Parathyroid adenoma (tissue), 2 donors: ENCODE data around the gene LRCH1.

Source experiments
- H2AFZ ChIP-seq: fragments of 300-600 bp; sonication (generic); one replicate; pipeline ENCODE4 v1.7.0; 2017; ENCODE audit warnings: antibody characterized with exemption, mild to moderate bottlenecking
- H3K27ac ChIP-seq: fragments of 300-600 bp; sonication (generic); one replicate; pipeline ENCODE4 v1.7.0; 2017
- H3K27me3 ChIP-seq: fragments of 300-600 bp; sonication (generic); one replicate; pipeline ENCODE4 v1.7.0; 2017; ENCODE audit warnings: low read length; ENCODE audit not compliant: control insufficient read depth, insufficient read depth
- H3K36me3 ChIP-seq: fragments of 300-600 bp; sonication (generic); one replicate; pipeline ENCODE4 v1.7.0; 2017; ENCODE audit warnings: low read length; ENCODE audit not compliant: control insufficient read depth, insufficient read depth
- H3K4me1 ChIP-seq: fragments of 300-600 bp; sonication (generic); one replicate; pipeline ENCODE4 v1.7.0; 2017; ENCODE audit warnings: control low read depth
- H3K4me2 ChIP-seq: fragments of 300-600 bp; sonication (generic); one replicate; pipeline ENCODE4 v1.7.0; 2017; ENCODE audit warnings: low read length
- H3K4me3 ChIP-seq: fragments of 300-600 bp; sonication (generic); one replicate; pipeline ENCODE4 v1.7.0; 2017; ENCODE audit warnings: low read depth, low read length
- H3K79me2 ChIP-seq: fragments of 300-600 bp; sonication (generic); one replicate; pipeline ENCODE4 v1.7.0; 2017; ENCODE audit warnings: control low read depth
- H3K9ac ChIP-seq: fragments of 300-600 bp; sonication (generic); one replicate; pipeline ENCODE4 v1.7.0; 2017; ENCODE audit warnings: mild to moderate bottlenecking
- H3K9me3 ChIP-seq: fragments of 300-600 bp; sonication (generic); one replicate; pipeline ENCODE4 v1.7.0; 2017; ENCODE audit warnings: low read length; ENCODE audit not compliant: control insufficient read depth
- TF ChIP-seq, protein P1 (sequence below): fragments of 300-600 bp; sonication (generic); IDR thresholded peaks from one replicate; pipeline ENCODE4 v1.7.0; 2017; ENCODE audit warnings: antibody characterized with exemption, mild to moderate bottlenecking
- donor health status: primary hyperparathyroidism.

LRCH1 gene

DNA sequence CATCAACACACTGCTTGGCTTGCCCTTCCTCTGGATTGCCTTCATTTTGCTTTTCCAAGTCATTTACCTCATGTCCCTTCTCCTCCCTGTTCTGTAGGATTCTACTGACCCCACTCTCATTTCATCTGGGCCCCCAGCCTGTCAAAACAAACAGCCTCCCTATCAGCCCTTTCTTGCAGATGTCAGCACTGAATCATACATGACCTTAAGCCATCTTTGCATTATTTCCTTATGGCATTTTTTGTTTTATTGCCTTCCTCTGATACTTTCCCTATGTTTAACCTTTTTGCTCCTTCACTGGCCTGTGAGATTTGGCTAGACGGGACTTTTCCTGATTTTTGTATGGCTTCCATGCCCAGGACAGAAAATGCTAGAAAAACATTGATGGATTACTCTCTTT lies 8.7 kb downstream of the LRCH1 start:
- H3K9ac ChIP-seq: no peak overlapping the region
- no peaks in the 10 kb centered on the region for H3K9me3 ChIP-seq
- peaks cover 4% of the 10 kb centered on the region for H3K4me1 ChIP-seq
- TF ChIP-seq, protein P1, sequence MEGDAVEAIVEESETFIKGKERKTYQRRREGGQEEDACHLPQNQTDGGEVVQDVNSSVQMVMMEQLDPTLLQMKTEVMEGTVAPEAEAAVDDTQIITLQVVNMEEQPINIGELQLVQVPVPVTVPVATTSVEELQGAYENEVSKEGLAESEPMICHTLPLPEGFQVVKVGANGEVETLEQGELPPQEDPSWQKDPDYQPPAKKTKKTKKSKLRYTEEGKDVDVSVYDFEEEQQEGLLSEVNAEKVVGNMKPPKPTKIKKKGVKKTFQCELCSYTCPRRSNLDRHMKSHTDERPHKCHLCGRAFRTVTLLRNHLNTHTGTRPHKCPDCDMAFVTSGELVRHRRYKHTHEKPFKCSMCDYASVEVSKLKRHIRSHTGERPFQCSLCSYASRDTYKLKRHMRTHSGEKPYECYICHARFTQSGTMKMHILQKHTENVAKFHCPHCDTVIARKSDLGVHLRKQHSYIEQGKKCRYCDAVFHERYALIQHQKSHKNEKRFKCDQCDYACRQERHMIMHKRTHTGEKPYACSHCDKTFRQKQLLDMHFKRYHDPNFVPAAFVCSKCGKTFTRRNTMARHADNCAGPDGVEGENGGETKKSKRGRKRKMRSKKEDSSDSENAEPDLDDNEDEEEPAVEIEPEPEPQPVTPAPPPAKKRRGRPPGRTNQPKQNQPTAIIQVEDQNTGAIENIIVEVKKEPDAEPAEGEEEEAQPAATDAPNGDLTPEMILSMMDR: no peak
- H3K4me2 ChIP-seq: no peak overlapping the region
- H3K36me3 ChIP-seq: no peaks in the 10 kb centered on the region
- no peaks in the 10 kb centered on the region for H3K27me3 ChIP-seq
- no peak overlapping the region for H3K4me3 ChIP-seq
- H3K79me2 ChIP-seq: peaks cover 30% of the 10 kb centered on the region
- no peak overlapping the region for H2AFZ ChIP-seq
- H3K27ac ChIP-seq: no peak overlapping the region

DNA sequence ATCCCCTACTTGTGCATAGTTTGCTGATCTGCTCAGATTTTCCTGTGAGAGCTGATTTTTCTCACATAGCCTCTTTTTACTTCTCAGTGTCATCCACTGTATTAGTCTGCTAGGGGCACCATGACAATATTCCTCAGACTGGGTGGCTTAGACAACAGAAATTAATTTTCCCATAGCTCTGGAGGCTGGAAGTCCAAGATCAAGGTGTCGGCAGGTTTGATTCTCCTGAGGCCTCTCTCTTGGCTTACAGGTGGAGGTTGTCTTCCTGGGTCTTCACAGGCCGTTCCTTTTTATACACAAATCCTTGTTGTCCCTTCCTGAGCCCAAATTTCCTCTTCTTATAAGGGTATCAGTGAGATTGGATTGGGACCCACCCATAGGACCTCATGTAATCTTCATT lies 9.2 kb downstream of the LRCH1 start:
- H3K27me3 ChIP-seq: no peaks in the 10 kb centered on the region
- TF ChIP-seq, protein P1: no peak
- H3K36me3 ChIP-seq: no peaks in the 10 kb centered on the region
- H2AFZ ChIP-seq: no peak overlapping the region
- no peak overlapping the region for H3K4me3 ChIP-seq
- no peak overlapping the region for H3K9ac ChIP-seq
- no peak overlapping the region for H3K27ac ChIP-seq
- H3K9me3 ChIP-seq: no peaks in the 10 kb centered on the region
- H3K4me1 ChIP-seq: peaks cover 4% of the 10 kb centered on the region
- peaks cover 30% of the 10 kb centered on the region for H3K79me2 ChIP-seq
- no peak overlapping the region for H3K4me2 ChIP-seq

DNA sequence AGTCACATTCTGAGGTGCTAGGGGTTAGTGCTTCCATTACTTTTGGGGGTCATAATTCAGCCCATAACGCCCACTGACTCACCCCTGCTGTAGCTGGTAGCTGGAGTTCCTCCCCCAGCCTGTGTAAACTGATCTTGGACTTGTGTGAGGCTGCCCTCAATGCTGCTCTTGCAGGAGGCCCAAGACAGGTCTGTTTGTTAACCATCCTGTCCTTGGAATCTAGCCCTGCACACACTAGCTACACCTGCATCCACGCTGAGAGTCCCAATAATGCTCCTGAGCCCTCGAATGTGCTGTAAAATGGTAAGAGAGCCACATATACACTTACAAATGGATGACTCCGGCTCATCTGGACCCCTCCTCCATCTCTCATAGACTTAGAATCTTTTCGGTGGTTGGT lies 9.6 kb downstream of the LRCH1 start:
- Histone ChIP-seq H3K27me3 (no peaks in the 10 kb centered on the region), H3K27ac (no peak overlapping the region), H3K4me3 (no peak overlapping the region), H3K79me2 (peaks cover 31% of the 10 kb centered on the region), H3K9me3 (no peaks in the 10 kb centered on the region), H3K36me3 (no peaks in the 10 kb centered on the region), H2AFZ (no peak overlapping the region), H3K4me2 (no peak overlapping the region), H3K4me1 (peaks cover 4% of the 10 kb centered on the region), H3K9ac (no peak overlapping the region)
- TF ChIP-seq, protein P1: no peak

DNA sequence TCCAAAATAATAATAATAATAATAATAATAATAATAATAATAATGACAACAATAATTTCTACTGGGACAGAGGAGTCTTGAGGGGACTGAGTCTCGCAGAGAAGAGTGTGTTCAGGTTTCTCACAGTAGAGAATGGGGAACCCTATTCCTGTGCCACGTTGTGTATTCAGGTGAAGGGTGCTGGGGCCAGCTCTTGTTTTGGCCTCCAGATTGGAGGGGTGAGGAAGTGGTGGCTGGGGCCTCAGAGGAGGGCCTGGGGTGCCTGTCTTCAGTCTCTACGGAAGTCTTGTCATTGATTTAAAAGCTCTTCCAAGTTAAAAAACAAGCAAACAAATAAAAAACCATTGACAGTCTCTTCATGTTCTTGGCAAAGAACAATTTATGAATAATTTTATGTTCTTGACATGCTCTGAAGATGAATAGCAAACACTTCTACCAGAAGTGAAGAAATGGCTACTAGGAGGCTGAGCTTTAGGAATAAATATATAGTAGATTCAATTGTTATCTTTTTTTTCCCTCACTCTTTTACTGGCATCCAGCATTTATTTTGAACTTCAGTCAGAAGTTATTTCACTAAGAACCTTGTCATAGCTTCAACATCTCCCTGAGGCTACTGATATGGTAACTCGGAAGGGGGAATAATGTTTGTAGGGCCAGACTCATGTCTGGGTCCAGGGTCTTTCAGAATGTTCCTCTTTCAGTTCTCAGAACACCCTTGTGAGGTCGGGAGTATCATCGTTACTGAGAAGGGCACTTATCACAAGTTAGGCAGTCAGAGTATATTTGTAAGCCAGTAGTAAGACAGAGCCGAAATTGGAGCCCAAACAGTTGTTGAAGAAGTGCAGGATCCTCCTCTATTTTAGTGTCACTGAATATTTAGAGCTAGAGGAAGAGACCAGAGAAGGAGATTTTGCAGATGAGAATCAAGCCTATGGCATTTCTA lies 13.1 kb downstream of the LRCH1 start:
- no peak overlapping the region for H3K4me3 ChIP-seq
- no peak overlapping the region for H3K4me2 ChIP-seq
- no peak overlapping the region for H3K27ac ChIP-seq
- TF ChIP-seq, protein P1: no peak
- peaks cover 10% of the 10 kb centered on the region for H3K4me1 ChIP-seq
- peaks cover 38% of the 10 kb centered on the region for H3K79me2 ChIP-seq
- no peaks in the 10 kb centered on the region for H3K27me3 ChIP-seq
- no peaks in the 10 kb centered on the region for H3K9me3 ChIP-seq
- H3K36me3 ChIP-seq: no peaks in the 10 kb centered on the region
- H2AFZ ChIP-seq: no peak overlapping the region
- H3K9ac ChIP-seq: no peak overlapping the region

DNA sequence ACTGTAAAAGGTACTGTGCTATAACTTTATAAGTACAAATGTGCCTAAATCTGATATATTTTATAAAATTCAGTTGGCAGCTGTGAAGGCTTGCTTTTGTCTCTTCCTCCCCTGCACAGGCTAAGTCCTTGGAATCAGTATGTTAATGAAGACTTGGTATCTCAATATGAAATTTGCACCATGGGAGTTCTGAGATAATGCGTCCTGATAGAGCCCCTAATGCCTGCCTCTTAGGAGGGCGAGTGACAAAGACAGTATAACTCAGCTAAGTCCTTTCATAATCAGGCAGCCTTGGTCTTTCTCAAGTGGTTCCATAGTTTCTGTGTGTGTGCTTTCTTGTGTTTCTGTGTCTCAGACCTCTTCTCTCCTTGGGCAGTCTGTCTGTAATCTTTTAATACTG lies 14.7 kb downstream of the LRCH1 start:
- H3K4me2 ChIP-seq: no peak overlapping the region
- peaks cover 6% of the 10 kb centered on the region for H3K4me1 ChIP-seq
- H3K36me3 ChIP-seq: no peaks in the 10 kb centered on the region
- H3K27me3 ChIP-seq: no peaks in the 10 kb centered on the region
- H3K27ac ChIP-seq: no peak overlapping the region
- peaks cover 31% of the 10 kb centered on the region for H3K79me2 ChIP-seq
- TF ChIP-seq, protein P1: no peak
- H3K4me3 ChIP-seq: no peak overlapping the region
- no peak overlapping the region for H2AFZ ChIP-seq
- no peaks in the 10 kb centered on the region for H3K9me3 ChIP-seq
- no peak overlapping the region for H3K9ac ChIP-seq
